Endothelial cell of umbilical vein (primary cell): ENCODE measurements around the gene CPEB1.

Source experiments
- EZH2 ChIP-seq: IDR thresholded peaks from 2 replicates; pipeline ENCODE4 v1.6.1; 2012; ENCODE audit warnings: borderline replicate concordance, low read depth, mild to moderate bottlenecking, moderate library complexity, low read length, inconsistent platforms; ENCODE audit not compliant: severe bottlenecking
- GATA2 ChIP-seq: IDR thresholded peaks from 2 replicates; pipeline ENCODE4 v1.7.0; 2011; ENCODE audit warnings: low read depth, mild to moderate bottlenecking, moderate library complexity, mixed read lengths, low read length; ENCODE audit not compliant: insufficient read length, insufficient read depth
- POLR2A ChIP-seq: IDR thresholded peaks from 2 replicates; pipeline ENCODE4 v1.6.1; 2012; ENCODE audit warnings: low read depth, mild to moderate bottlenecking, control low read depth, low read length
- TF ChIP-seq, protein P1 (sequence below), 2 donors: IDR thresholded peaks; 1 replicate in 1 of 2; 2 replicates in 1 of 2; pipeline ENCODE4 v1.5.1; 2011; ENCODE audit warnings: low read length in 2 of 2, mild to moderate bottlenecking in 2 of 2, moderate library complexity in 2 of 2, control low read depth in 1 of 2, inconsistent platforms in 1 of 2, low read depth in 1 of 2; ENCODE audit not compliant: insufficient read depth in 1 of 2; ENCODE audit errors: extremely low read depth in 1 of 2
- TF ChIP-seq, protein P2 (sequence below): IDR thresholded peaks from 2 replicates; pipeline ENCODE4 v1.6.1; 2011; ENCODE audit not compliant: insufficient read depth, insufficient read length

DNA sequence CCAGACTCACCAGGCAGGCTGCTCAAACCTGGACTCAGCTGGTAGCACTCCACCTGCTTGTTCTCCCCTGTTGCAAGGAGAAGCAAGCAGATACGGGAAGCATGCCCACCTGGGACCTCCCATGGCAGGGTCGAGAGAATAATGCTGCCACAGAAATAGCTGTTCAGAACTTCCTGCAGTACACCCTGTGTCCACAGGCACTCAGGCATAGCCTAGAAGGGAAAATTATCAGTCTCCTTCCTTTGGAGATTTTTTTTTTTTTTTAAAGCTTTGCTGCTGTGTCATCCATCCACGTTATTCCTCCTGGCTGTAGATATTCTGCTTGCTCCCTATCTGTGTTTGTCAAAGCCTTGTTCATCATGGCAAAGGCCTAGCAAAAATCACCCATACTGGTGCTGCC, 74.2 kb downstream of the CPEB1 start:
- TF ChIP-seq, protein P1, sequence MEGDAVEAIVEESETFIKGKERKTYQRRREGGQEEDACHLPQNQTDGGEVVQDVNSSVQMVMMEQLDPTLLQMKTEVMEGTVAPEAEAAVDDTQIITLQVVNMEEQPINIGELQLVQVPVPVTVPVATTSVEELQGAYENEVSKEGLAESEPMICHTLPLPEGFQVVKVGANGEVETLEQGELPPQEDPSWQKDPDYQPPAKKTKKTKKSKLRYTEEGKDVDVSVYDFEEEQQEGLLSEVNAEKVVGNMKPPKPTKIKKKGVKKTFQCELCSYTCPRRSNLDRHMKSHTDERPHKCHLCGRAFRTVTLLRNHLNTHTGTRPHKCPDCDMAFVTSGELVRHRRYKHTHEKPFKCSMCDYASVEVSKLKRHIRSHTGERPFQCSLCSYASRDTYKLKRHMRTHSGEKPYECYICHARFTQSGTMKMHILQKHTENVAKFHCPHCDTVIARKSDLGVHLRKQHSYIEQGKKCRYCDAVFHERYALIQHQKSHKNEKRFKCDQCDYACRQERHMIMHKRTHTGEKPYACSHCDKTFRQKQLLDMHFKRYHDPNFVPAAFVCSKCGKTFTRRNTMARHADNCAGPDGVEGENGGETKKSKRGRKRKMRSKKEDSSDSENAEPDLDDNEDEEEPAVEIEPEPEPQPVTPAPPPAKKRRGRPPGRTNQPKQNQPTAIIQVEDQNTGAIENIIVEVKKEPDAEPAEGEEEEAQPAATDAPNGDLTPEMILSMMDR (IDR thresholded peaks at IDR 0.05; ENCODE audit: extremely low read depth in 1 of 2, insufficient read depth in 1 of 2, low read depth in 1 of 2, low read length in 2 of 2) = no peak
- no peak for TF ChIP-seq EZH2
- no peak for TF ChIP-seq GATA2
- TF ChIP-seq POLR2A = no peak
- TF ChIP-seq, protein P2, sequence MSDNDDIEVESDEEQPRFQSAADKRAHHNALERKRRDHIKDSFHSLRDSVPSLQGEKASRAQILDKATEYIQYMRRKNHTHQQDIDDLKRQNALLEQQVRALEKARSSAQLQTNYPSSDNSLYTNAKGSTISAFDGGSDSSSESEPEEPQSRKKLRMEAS = no peak
